ENCODE results near the gene STK25. TPM values are rescaled to one million over a fixed set of nuclear protein-coding genes. Genes with fewer than 3 reads are reported as not detected.

STK25 gene
- total RNA-seq, 3 donors from 2014 or later = 102 to 139 (median 126) TPM

- no peaks in the 10 kb centered on the region for H3K36me3 ChIP-seq
- DNase-seq (ENCODE audit: low spot score in 2 of 2) = no peak
- intact Hi-C loops (cut with DNase I; ENCODE audit: low total_unique reads) = no loop called here
These were observed 10.0 kb downstream of the STK25 start for GRCh38 chr2:241498115-241499070.

DNA sequence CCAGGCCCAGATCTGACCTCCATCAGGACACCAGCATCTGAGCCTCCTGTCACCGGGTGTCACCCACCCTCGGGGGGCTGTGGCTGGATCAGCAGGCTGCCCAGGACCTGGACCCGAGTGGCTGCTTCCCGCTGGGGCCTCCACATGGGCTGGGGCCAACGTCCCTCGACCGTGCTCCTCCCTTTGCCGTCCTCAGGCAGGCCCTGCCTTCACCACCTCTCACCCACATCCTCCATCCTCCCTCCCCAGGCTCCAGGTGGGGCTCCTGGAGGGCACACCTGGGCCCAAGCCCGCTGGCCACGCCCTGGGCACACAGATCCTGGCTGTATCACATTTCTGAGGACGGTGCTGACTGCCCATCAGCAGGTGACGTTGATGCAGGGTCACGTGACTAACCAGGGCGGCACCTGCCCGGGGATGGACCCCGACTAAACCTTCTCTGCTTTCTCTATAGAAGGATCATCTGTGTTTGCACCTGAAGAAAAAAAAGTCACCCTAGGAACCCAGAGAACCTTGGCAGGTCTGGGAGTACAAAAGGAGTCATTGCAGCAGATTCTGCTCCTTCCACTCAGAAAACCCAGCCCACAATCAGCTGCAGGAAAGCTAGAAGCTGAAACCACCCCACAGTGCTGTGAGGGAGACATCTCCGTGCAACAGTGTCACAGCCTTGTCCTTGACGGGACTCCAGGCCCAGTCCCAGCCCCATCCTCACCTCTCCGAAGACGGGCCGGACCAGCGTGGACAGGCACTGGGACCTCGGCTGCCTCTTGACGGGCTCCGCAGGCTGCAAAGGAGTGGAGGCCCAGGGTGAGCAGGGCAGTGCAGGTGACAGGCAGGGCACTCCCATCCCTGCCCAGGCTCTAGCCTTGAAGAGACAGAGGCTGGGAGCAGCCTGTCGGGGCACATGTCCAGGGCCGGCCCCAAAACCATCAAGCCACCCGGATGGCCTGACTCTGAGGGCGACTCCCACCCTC lies 11.2 kb downstream of the STK25 start:
- Histone ChIP-seq H3K27ac (no peak overlapping the region), H3K27me3 (no peaks in the 10 kb centered on the region), H3K4me1 (no peaks in the 10 kb centered on the region), H3K4me3 (no peak overlapping the region), H3K36me3 (no peaks in the 10 kb centered on the region), H3K9me3 (no peaks in the 10 kb centered on the region)
- DNase-seq (ENCODE audit: low spot score in 2 of 2) = no peak
- no peak for TF ChIP-seq POLR2AphosphoS5 (IDR thresholded peaks at IDR 0.05)
- TF ChIP-seq CTCF (IDR thresholded peaks at IDR 0.05) = no peak
- TF ChIP-seq POLR2A (IDR thresholded peaks at IDR 0.05) = no peak
- intact Hi-C loops (cut with DNase I; ENCODE audit: low total_unique reads) = no loop called here

More at GRCh38 chr2:241498115-241499070, 10.0 kb downstream of the STK25 start:
- TF ChIP-seq CTCF (IDR thresholded peaks at IDR 0.05) = no peak
- no peak for TF ChIP-seq POLR2A (IDR thresholded peaks at IDR 0.05)
- TF ChIP-seq POLR2AphosphoS5 (IDR thresholded peaks at IDR 0.05) = no peak
- no peaks in the 10 kb centered on the region for H3K9me3 ChIP-seq
- no peaks in the 10 kb centered on the region for H3K27me3 ChIP-seq
- H3K4me3 ChIP-seq = no peak overlapping the region
- H3K27ac ChIP-seq = no peak overlapping the region
- H3K4me1 ChIP-seq = no peaks in the 10 kb centered on the region

DNA sequence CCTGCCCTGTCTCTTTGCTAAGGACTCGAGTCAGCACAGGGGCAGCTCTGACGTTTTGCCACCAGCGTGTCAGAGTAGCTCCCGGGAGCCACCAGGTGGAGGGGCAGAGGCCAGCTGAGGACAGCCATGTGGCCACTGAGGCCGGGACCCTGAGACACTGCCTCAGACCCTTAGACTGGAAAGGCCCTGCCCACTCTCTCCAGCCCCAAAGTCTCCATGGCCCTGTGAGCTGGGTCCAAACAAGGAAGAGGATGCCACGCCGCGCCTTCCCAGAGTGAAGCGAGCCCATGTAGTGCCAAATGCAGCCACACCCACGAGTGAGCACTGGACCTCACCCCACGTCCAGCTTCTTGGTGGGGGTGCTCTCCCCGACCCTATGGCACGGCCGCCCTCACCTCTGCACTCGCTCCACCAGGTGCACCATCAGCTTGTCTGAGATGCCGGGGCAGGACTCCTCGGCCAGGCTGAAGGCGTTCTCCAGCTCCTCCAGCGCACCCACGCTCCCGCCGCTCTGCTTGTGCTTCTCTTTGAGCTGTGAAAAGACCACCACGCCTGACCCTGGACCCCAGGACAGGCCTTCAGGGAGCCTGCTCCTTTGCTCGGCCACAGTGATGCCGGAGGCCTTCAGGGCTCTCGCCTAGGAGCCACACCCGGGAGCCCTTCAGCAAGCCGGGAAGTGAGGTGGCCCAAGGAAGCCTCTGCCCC lies 12.2 kb downstream of the STK25 start:
- intact Hi-C loops (cut with DNase I; ENCODE audit: low total_unique reads) = no loop called here

More for the DNA sequence above, 12.2 kb downstream of the STK25 start:
- H3K9me3 ChIP-seq = no peaks in the 10 kb centered on the region
- H3K4me1 ChIP-seq = no peaks in the 10 kb centered on the region
- H3K27me3 ChIP-seq = no peaks in the 10 kb centered on the region
- H3K4me3 ChIP-seq = no peak overlapping the region
- DNase-seq (ENCODE audit: low spot score in 2 of 2) = no peak
- TF ChIP-seq POLR2A (IDR thresholded peaks at IDR 0.05) = no peak
- TF ChIP-seq CTCF (IDR thresholded peaks at IDR 0.05) = no peak
- no peak for TF ChIP-seq POLR2AphosphoS5 (IDR thresholded peaks at IDR 0.05)
- H3K36me3 ChIP-seq = no peaks in the 10 kb centered on the region
- H3K27ac ChIP-seq = no peak overlapping the region

All from breast epithelium (tissue), 4 donors.